GM12878 (cell line): ENCODE measurements around the gene SPN. TPM values are rescaled to one million over a fixed set of nuclear protein-coding genes. Genes with fewer than 3 reads are reported as not detected.

Experiments used
- ATAC-seq: fragments of 200-7000 bp; cut with Tn5 transposase; 3 replicates; pipeline ENCODE4 v1.9.1; 2020; ENCODE audit warnings: mild to moderate bottlenecking, moderate library complexity
- BruUV-seq: library from RNA; stranded (reverse); fragments of 400-500 nt; replicated peaks from 2 replicates; lab custom pipeline; 2021; lab: Mats Ljungman, UMichigan
- CTCF ChIA-PET: fragments of 300-600 bp; sonication (Branson Sonifier 250); formaldehyde crosslinking; extraction: SDS; loops from one replicate; lab custom pipeline; 2021; ENCODE audit warnings: inconsistent platforms; lab: Yijun Ruan, JAX
- POLR2A ChIA-PET: fragments of 350-600 bp; formaldehyde crosslinking; extraction: SDS; loops from one replicate; lab custom pipeline; 2021; ENCODE audit warnings: inconsistent platforms; lab: Charles Lee
- RAD21 ChIA-PET: fragments of 300-600 bp; sonication (Branson Sonifier 250); formaldehyde crosslinking; loops from one replicate; lab custom pipeline; 2023; ENCODE audit warnings: antibody characterized with exemption; ENCODE audit not compliant: unreplicated experiment; lab: Charles Lee
- SMC1A ChIA-PET: fragments of 300-600 bp; sonication (Branson Sonifier 250); formaldehyde crosslinking; loops from one replicate; lab custom pipeline; 2023; ENCODE audit not compliant: unreplicated experiment, uncharacterized antibody; lab: Charles Lee
- DNase-seq: peaks from one replicate; pipeline ENCODE4 v3.0.0-alpha.2; 2011; ENCODE audit warnings: low read depth, low spot score
- FAIRE-seq: peaks from 3 replicates; lab custom pipeline; 2011; peaks lifted over from hg19 to GRCh38; lab: Jason Lieb, UNC
- H2AFZ ChIP-seq: 2 replicates; pipeline ENCODE4 v1.6.0; 2011; ENCODE audit warnings: low read depth, low read length, control low read depth; ENCODE audit not compliant: control insufficient read depth
- H3K27ac ChIP-seq: 2 replicates; pipeline ENCODE4 v1.5.1; 2011; ENCODE audit warnings: control low read depth; ENCODE audit not compliant: control insufficient read depth, insufficient read depth
- H3K27me3 ChIP-seq, 2 experiments: replicated peaks in 1 of 2; 2 replicates each; pipeline versions ENCODE4 v1.6.0 to v1.6.1; 2011; ENCODE audit warnings: low read length in 1 of 2; ENCODE audit not compliant: control insufficient read depth in 2 of 2, insufficient read depth in 2 of 2
- H3K36me3 ChIP-seq, 2 experiments: 2 replicates each; pipeline ENCODE4 v1.5.1; 2011; ENCODE audit warnings: low read length in 1 of 2; ENCODE audit not compliant: control insufficient read depth in 2 of 2, insufficient read depth in 2 of 2
- H3K4me1 ChIP-seq: 2 replicates; pipeline ENCODE4 v1.6.1; 2011; ENCODE audit warnings: mild to moderate bottlenecking, low read length, moderate library complexity, mixed read lengths; ENCODE audit not compliant: control insufficient read depth, insufficient read depth
- H3K4me2 ChIP-seq: 2 replicates; pipeline ENCODE4 v1.6.0; 2011; ENCODE audit warnings: control low read depth; ENCODE audit not compliant: control insufficient read depth, insufficient read depth
- H3K4me3 ChIP-seq: fragments of 200-600 bp; sonication (generic); 2 replicates; pipeline ENCODE4 v1.5.1; 2016
- H3K79me2 ChIP-seq: 2 replicates; pipeline ENCODE4 v1.6.0; 2011; ENCODE audit warnings: low read length; ENCODE audit not compliant: control insufficient read depth, insufficient read depth
- H3K9ac ChIP-seq: 2 replicates; pipeline ENCODE4 v1.8.0; 2011; ENCODE audit warnings: low read length, control low read depth, mixed read lengths; ENCODE audit not compliant: control insufficient read depth, insufficient read depth
- H3K9me3 ChIP-seq: replicated peaks from 3 replicates; pipeline ENCODE4 v1.5.1; 2011; ENCODE audit warnings: mild to moderate bottlenecking, low read length; ENCODE audit not compliant: control insufficient read depth, insufficient read depth
- H4K20me1 ChIP-seq: 2 replicates; pipeline ENCODE4 v1.6.0; 2011; ENCODE audit not compliant: control insufficient read depth, insufficient read depth
- EED ChIP-seq: sonication (generic); IDR thresholded peaks from 2 replicates; pipeline ENCODE4 v1.6.1; 2016; ENCODE audit warnings: antibody characterized with exemption, low read depth
- HDGF ChIP-seq: fragments of 450-650 bp; IDR thresholded peaks from 2 replicates; pipeline ENCODE4 v1.6.1; 2016; ENCODE audit warnings: antibody characterized with exemption
- MTA2 ChIP-seq: fragments of 450-650 bp; IDR thresholded peaks from 2 replicates; pipeline ENCODE4 v1.6.1; 2016; ENCODE audit warnings: low read depth, mild to moderate bottlenecking, moderate library complexity
- NFYA ChIP-seq: IDR thresholded peaks from 2 replicates; pipeline ENCODE4 v1.6.1; 2011; ENCODE audit warnings: low read depth, mild to moderate bottlenecking, low read length, improper control_type of control experiment, borderline replicate concordance
- WGBS: methylation state at CpG from one replicate; pipeline ENCODE4 v1.1.6; 2016; ENCODE audit warnings: low lambda C conversion rate; ENCODE audit not compliant: insufficient replicate concordance, insufficient coverage; ENCODE audit errors: missing lambda C conversion rate; 5-methylcytosine and 5-hydroxymethylcytosine counted together
- in situ Hi-C: fragments of 300-500 bp; cut with MboI; formaldehyde crosslinking; loops from 9 replicates; pipeline ENCODE4 v1.14.3; 2018; ENCODE audit warnings: mixed read lengths
- intact Hi-C: fragments of 100-400 bp; cut with micrococcal nuclease; formaldehyde crosslinking; loops from one replicate; pipeline ENCODE4 v1.14.2; 2022; ENCODE audit not compliant: unreplicated experiment
- polyA plus RNA-seq, 11 experiments: library from polyadenylated mRNA; depleted of rRNA in 4 of 11; unstranded in 6 of 11; stranded (reverse) in 5 of 11; fragments of >200 nt; fragmentation: Nextera tagmentation in 4 of 11; fragmentation: Illumina TruSeq in 1 of 11; extraction: Ambion mirVana in 4 of 11; extraction: Trizol in 1 of 11; gene quantifications; 1 replicate in 1 of 11; 2 replicates in 10 of 11; pipeline versions ENCODE4 v1.2.1 to v1.2.3, GENCODE V29; 2011 to 2016; ENCODE audit warnings: inconsistent platforms in 2 of 11, missing spikeins in 2 of 11, low read depth in 1 of 11
- total RNA-seq, 4 experiments: library from RNA; depleted of rRNA in 3 of 4; stranded (reverse); fragments of >200 nt in 3 of 4; fragmentation: Illumina TruSeq in 1 of 4; extraction: Trizol in 1 of 4; gene quantifications; 2 replicates each; pipeline versions ENCODE4 v1.2.1 to v1.2.3, GENCODE V29; 2013 to 2021
- TF ChIP-seq, protein P1 (sequence below): fragments of 450-650 bp; formaldehyde crosslinking; IDR thresholded peaks from 2 replicates; pipeline ENCODE4 v1.4.0; 2022; ENCODE audit warnings: mild to moderate bottlenecking, moderate library complexity
- TF ChIP-seq, protein P2 (sequence below): IDR thresholded peaks from 2 replicates; pipeline ENCODE4 v1.6.1; 2011; ENCODE audit warnings: low read depth, low read length, improper control_type of control experiment, borderline replicate concordance
- TF ChIP-seq, protein P3 (sequence below): fragments of 450-650 bp; IDR thresholded peaks from 2 replicates; pipeline ENCODE4 v1.6.1; 2017; ENCODE audit warnings: antibody characterized with exemption, mild to moderate bottlenecking, moderate library complexity
- TF ChIP-seq, protein P4 (sequence below): IDR thresholded peaks from 2 replicates; pipeline ENCODE4 v1.6.1; 2012; ENCODE audit warnings: low read length, inconsistent platforms

Gene SPN
- total and polyA plus RNA-seq, 10 of the 15 experiments (the other 5 are each of a cell fraction or from before 2014, with no cell fraction given): 16.2 to 173 (median 92.7) TPM

DNA sequence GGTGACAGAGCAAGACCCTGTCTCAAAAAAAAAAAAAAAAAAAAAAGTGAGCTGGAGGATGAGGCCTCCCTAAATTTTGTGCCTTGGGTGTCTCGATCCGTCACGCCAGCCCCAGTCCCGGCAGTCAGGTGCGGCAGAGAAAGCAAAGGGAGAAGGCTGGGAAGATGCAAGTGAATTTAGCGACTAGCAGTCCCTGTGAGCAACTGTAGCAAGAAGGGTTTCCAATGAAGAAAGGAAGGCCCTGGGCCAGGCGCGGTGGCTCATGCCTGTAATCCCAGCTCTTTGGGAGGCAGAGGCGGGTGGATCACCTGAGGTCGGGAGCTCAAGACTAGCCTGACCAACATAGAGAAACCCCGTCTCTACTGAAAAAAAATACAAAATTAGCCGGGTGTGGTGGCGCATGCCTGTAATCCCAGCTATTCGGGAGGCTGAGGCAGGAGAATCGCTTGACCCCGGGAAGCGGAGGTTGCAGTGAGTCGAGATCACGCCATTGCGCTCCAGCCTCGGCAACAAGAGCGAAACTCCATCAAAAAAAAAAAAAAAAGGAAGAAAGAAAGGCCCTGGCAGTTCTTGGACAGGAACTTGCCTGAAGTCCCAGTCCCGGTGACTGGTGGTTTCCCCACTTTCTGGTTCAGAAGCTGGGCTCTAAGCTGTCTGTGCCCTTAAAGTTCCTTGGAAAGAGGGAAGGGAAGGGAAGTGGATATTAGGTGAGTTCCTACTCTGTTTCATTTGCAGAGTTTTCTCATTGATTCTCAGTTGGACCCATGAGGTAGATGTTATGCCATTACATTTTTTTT is 14.1 kb downstream of the SPN start:
- no peak overlapping the region for H2AFZ ChIP-seq
- in situ Hi-C loops (no loop called here), intact Hi-C loops (loop anchor here (5.0 kb wide), 1 partner anchor 35 kb away; no protein-coding TSS in a partner anchor)
- H3K9ac ChIP-seq: no peak overlapping the region
- no peaks in the 10 kb centered on the region for H3K9me3 ChIP-seq
- FAIRE-seq (no peak), DNase-seq (no peak), ATAC-seq (no peak)
- no peaks in the 10 kb centered on the region for H4K20me1 ChIP-seq
- H3K4me2 ChIP-seq: no peak overlapping the region
- H3K27ac ChIP-seq: no peak overlapping the region
- H3K4me3 ChIP-seq: no peak overlapping the region
- peaks cover 8% of the 10 kb centered on the region; the same call in 1 of the 2 replicates for H3K4me1 ChIP-seq
- POLR2A ChIA-PET: interaction anchor here (0.6 to 3.4 kb wide), 8 partner anchors 10 to 147 kb away, joined by 3 to 28 read pairs (median 6); partner anchors contain the start of gene SPN
- H3K79me2 ChIP-seq: peaks cover 14% of the 10 kb centered on the region
- RAD21 ChIA-PET: interaction anchor here (0.6 to 5.7 kb wide), 5 partner anchors 13 to 42 kb away, joined by 3 to 66 read pairs (median 4); partner anchors contain the start of gene SPN
- H3K27me3 ChIP-seq: no peaks in the 10 kb centered on the region
- CTCF ChIA-PET: interaction anchor here (1.5 to 1.7 kb wide), 3 partner anchors 14 to 25 kb away, joined by 3 to 6 read pairs (median 4); no protein-coding TSS in a partner anchor
- H3K36me3 ChIP-seq: no peaks in the 10 kb centered on the region; a peak in 1 of 4 replicates
- no TSS peak for BruUV-seq
- 95% methylated on average over 18 of the region's 23 CpGs for WGBS
- SMC1A ChIA-PET: interaction anchor here (1.0 to 6.9 kb wide), 6 partner anchors 8 to 44 kb away, joined by 3 to 69 read pairs (median 6); partner anchors contain the start of gene SPN
- TF ChIP-seq NFYA: no peak
- no peak for TF ChIP-seq MTA2
- TF ChIP-seq, protein P1, sequence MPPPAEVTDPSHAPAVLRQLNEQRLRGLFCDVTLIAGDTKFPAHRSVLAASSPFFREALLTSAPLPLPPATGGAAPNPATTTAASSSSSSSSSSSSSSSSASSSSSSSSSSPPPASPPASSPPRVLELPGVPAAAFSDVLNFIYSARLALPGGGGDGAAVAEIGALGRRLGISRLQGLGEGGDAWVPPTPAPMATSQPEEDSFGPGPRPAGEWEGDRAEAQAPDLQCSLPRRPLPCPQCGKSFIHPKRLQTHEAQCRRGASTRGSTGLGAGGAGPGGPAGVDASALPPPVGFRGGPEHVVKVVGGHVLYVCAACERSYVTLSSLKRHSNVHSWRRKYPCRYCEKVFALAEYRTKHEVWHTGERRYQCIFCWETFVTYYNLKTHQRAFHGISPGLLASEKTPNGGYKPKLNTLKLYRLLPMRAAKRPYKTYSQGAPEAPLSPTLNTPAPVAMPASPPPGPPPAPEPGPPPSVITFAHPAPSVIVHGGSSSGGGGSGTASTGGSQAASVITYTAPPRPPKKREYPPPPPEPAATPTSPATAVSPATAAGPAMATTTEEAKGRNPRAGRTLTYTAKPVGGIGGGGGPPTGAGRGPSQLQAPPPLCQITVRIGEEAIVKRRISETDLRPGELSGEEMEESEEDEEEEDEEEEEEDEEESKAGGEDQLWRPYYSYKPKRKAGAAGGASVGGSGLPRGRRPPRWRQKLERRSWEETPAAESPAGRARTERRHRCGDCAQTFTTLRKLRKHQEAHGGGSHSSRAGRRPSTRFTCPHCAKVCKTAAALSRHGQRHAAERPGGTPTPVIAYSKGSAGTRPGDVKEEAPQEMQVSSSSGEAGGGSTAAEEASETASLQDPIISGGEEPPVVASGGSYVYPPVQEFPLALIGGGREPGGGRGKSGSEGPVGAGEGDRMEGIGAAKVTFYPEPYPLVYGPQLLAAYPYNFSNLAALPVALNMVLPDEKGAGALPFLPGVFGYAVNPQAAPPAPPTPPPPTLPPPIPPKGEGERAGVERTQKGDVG (CRISPR knock-in tag): no peak
- TF ChIP-seq, protein P2, sequence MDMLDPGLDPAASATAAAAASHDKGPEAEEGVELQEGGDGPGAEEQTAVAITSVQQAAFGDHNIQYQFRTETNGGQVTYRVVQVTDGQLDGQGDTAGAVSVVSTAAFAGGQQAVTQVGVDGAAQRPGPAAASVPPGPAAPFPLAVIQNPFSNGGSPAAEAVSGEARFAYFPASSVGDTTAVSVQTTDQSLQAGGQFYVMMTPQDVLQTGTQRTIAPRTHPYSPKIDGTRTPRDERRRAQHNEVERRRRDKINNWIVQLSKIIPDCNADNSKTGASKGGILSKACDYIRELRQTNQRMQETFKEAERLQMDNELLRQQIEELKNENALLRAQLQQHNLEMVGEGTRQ: no peak
- TF ChIP-seq HDGF: no peak
- TF ChIP-seq, protein P3, sequence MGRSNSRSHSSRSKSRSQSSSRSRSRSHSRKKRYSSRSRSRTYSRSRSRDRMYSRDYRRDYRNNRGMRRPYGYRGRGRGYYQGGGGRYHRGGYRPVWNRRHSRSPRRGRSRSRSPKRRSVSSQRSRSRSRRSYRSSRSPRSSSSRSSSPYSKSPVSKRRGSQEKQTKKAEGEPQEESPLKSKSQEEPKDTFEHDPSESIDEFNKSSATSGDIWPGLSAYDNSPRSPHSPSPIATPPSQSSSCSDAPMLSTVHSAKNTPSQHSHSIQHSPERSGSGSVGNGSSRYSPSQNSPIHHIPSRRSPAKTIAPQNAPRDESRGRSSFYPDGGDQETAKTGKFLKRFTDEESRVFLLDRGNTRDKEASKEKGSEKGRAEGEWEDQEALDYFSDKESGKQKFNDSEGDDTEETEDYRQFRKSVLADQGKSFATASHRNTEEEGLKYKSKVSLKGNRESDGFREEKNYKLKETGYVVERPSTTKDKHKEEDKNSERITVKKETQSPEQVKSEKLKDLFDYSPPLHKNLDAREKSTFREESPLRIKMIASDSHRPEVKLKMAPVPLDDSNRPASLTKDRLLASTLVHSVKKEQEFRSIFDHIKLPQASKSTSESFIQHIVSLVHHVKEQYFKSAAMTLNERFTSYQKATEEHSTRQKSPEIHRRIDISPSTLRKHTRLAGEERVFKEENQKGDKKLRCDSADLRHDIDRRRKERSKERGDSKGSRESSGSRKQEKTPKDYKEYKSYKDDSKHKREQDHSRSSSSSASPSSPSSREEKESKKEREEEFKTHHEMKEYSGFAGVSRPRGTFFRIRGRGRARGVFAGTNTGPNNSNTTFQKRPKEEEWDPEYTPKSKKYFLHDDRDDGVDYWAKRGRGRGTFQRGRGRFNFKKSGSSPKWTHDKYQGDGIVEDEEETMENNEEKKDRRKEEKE: no peak
- no peak for TF ChIP-seq EED
- TF ChIP-seq, protein P4, sequence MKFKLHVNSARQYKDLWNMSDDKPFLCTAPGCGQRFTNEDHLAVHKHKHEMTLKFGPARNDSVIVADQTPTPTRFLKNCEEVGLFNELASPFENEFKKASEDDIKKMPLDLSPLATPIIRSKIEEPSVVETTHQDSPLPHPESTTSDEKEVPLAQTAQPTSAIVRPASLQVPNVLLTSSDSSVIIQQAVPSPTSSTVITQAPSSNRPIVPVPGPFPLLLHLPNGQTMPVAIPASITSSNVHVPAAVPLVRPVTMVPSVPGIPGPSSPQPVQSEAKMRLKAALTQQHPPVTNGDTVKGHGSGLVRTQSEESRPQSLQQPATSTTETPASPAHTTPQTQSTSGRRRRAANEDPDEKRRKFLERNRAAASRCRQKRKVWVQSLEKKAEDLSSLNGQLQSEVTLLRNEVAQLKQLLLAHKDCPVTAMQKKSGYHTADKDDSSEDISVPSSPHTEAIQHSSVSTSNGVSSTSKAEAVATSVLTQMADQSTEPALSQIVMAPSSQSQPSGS: no peak
